Ovary (tissue), 3 donors: ENCODE measurements around the gene CDC14B.

ENCODE experiments used
- POLR2A ChIP-seq: fragments of 450-650 bp; IDR thresholded peaks from one replicate; pipeline ENCODE4 v1.6.1; 2017; ENCODE audit warnings: antibody characterized with exemption, mild to moderate bottlenecking, moderate library complexity
- TF ChIP-seq, protein P1 (sequence below), 3 donors: fragments of 450-650 bp in 2 of 3; fragments of 200-600 bp in 1 of 3; IDR thresholded peaks; one replicate each; pipeline versions ENCODE4 v1.5.1 to v1.8.0; 2016 to 2022; ENCODE audit warnings: antibody characterized with exemption in 3 of 3, mild to moderate bottlenecking in 1 of 3
- donor health status: DM: no; HTN: no; CAD: no.

DNA sequence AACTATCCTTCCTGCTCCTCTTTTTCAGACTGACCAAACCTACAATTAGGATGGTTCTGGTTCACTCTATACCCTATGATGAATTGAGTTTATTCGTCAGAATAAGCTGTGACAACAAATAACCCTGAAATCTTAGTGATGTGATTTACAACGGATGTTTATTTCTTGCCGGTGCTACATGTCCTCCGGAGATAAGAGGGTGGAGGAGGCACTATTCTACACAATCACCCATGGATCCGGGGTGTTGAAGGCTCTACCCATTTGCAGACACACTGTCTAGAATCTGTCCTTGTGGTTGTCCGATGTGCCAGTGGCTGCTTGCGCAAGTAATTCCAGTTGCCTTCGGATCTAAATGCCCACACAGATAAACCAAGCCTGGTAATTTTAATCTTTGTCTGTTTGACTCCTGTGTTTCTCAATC lies 44.7 kb downstream of the CDC14B start:
- TF ChIP-seq, protein P1, sequence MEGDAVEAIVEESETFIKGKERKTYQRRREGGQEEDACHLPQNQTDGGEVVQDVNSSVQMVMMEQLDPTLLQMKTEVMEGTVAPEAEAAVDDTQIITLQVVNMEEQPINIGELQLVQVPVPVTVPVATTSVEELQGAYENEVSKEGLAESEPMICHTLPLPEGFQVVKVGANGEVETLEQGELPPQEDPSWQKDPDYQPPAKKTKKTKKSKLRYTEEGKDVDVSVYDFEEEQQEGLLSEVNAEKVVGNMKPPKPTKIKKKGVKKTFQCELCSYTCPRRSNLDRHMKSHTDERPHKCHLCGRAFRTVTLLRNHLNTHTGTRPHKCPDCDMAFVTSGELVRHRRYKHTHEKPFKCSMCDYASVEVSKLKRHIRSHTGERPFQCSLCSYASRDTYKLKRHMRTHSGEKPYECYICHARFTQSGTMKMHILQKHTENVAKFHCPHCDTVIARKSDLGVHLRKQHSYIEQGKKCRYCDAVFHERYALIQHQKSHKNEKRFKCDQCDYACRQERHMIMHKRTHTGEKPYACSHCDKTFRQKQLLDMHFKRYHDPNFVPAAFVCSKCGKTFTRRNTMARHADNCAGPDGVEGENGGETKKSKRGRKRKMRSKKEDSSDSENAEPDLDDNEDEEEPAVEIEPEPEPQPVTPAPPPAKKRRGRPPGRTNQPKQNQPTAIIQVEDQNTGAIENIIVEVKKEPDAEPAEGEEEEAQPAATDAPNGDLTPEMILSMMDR (IDR thresholded peaks at IDR 0.05) = no peak
- no peak for TF ChIP-seq POLR2A
